BLaER1 (cell line): ENCODE results near the gene PLCH1.

Experiments
- H3K27ac ChIP-seq: shearing (Covaris generic); formaldehyde crosslinking; 2 replicates; pipeline ENCODE4 v1.8.1; 2022
- H3K27me3 ChIP-seq: shearing (Covaris generic); formaldehyde crosslinking; 2 replicates; pipeline ENCODE4 v1.8.1; 2022
- H3K36me3 ChIP-seq: shearing (Covaris generic); formaldehyde crosslinking; 2 replicates; pipeline ENCODE4 v1.8.1; 2022
- H3K4me1 ChIP-seq: shearing (Covaris generic); formaldehyde crosslinking; 2 replicates; pipeline ENCODE4 v1.8.1; 2022
- H3K4me2 ChIP-seq: shearing (Covaris generic); formaldehyde crosslinking; 2 replicates; pipeline ENCODE4 v1.8.1; 2022
- H3K4me3 ChIP-seq: shearing (Covaris generic); formaldehyde crosslinking; 2 replicates; pipeline ENCODE4 v1.8.1; 2022
- H3K9ac ChIP-seq: shearing (Covaris generic); formaldehyde crosslinking; 2 replicates; pipeline ENCODE4 v1.8.1; 2022
- H3K9me3 ChIP-seq: shearing (Covaris generic); formaldehyde crosslinking; 2 replicates; pipeline ENCODE4 v1.8.1; 2022
- H4K20me1 ChIP-seq: shearing (Covaris generic); formaldehyde crosslinking; 2 replicates; pipeline ENCODE4 v1.8.1; 2022
- Cebpa-rat ChIP-seq: shearing (Covaris generic); IDR thresholded peaks from 2 replicates; pipeline ENCODE4 v1.8.1; 2022

The PLCH1 gene

GRCh38 chr3:155382396-155383042, 362.4 kb downstream of the PLCH1 start:
- Histone ChIP-seq H3K9me3 (no peaks in the 10 kb centered on the region), H4K20me1 (no peaks in the 10 kb centered on the region), H3K9ac (no peak overlapping the region), H3K4me2 (no peak overlapping the region), H3K4me3 (no peak overlapping the region), H3K27ac (no peak overlapping the region), H3K36me3 (no peaks in the 10 kb centered on the region), H3K27me3 (no peaks in the 10 kb centered on the region), H3K4me1 (no peaks in the 10 kb centered on the region)
- no peak for TF ChIP-seq Cebpa-rat

GRCh38 chr3:155377847-155378246, 367.0 kb downstream of the PLCH1 start:
- Histone ChIP-seq H3K27ac (no peak overlapping the region), H3K9ac (no peak overlapping the region), H3K36me3 (no peaks in the 10 kb centered on the region), H3K4me3 (no peak overlapping the region), H4K20me1 (no peaks in the 10 kb centered on the region), H3K9me3 (no peaks in the 10 kb centered on the region), H3K4me2 (no peak overlapping the region), H3K27me3 (no peaks in the 10 kb centered on the region), H3K4me1 (0 out of 2 replicates have a peak, but pooled peaks cover 3% of the 10 kb centered on the region)
- TF ChIP-seq Cebpa-rat, result no peak

GRCh38 chr3:155377071-155377470, 367.8 kb downstream of the PLCH1 start:
- Histone ChIP-seq H4K20me1 (no peaks in the 10 kb centered on the region), H3K27ac (no peak overlapping the region), H3K4me1 (peaks cover 10% of the 10 kb centered on the region), H3K36me3 (no peaks in the 10 kb centered on the region), H3K9me3 (no peaks in the 10 kb centered on the region), H3K4me2 (no peak overlapping the region), H3K27me3 (no peaks in the 10 kb centered on the region), H3K9ac (no peak overlapping the region), H3K4me3 (no peak overlapping the region)
- no peak for TF ChIP-seq Cebpa-rat

GRCh38 chr3:155372281-155372680, 372.6 kb downstream of the PLCH1 start:
- H3K9me3 ChIP-seq, result peaks cover 4% of the 10 kb centered on the region; the same call in 1 of the 2 replicates
- TF ChIP-seq Cebpa-rat, result no peak
- H3K9ac ChIP-seq, result no peak overlapping the region
- H3K4me1 ChIP-seq, result peaks cover 58% of the 10 kb centered on the region
- no peaks in the 10 kb centered on the region for H3K36me3 ChIP-seq
- no peaks in the 10 kb centered on the region for H4K20me1 ChIP-seq
- peak overlapping the region; percentile 36 for H3K4me2 ChIP-seq
- no peaks in the 10 kb centered on the region for H3K27me3 ChIP-seq
- H3K4me3 ChIP-seq, result no peak overlapping the region
- H3K27ac ChIP-seq, result no peak overlapping the region

- Histone ChIP-seq H4K20me1 (no peaks in the 10 kb centered on the region), H3K9ac (no peak overlapping the region), H3K4me3 (no peak overlapping the region), H3K36me3 (no peaks in the 10 kb centered on the region), H3K27ac (0 out of 2 replicates have a peak overlapping the region, but pooled peaks have one; percentile 24), H3K9me3 (peaks cover 4% of the 10 kb centered on the region; the same call in 1 of the 2 replicates), H3K27me3 (no peaks in the 10 kb centered on the region), H3K4me1 (peaks cover 67% of the 10 kb centered on the region), H3K4me2 (peak overlapping the region; percentile 44; the same call in 1 of the 2 replicates)
- TF ChIP-seq Cebpa-rat, result no peak
Observed at GRCh38 chr3:155370764-155371503, 373.9 kb downstream of the PLCH1 start.

GRCh38 chr3:155370198-155370597, 374.7 kb downstream of the PLCH1 start:
- TF ChIP-seq Cebpa-rat, result no peak
- peaks cover 8% of the 10 kb centered on the region for H3K9me3 ChIP-seq
- H3K36me3 ChIP-seq, result peaks cover 4% of the 10 kb centered on the region; the same call in 1 of the 2 replicates
- H3K27ac ChIP-seq, result no peak overlapping the region
- H3K27me3 ChIP-seq, result no peaks in the 10 kb centered on the region
- peak overlapping the region; percentile 44; the same call in 1 of the 2 replicates for H3K4me2 ChIP-seq
- H3K9ac ChIP-seq, result no peak overlapping the region
- H3K4me1 ChIP-seq, result peaks cover 67% of the 10 kb centered on the region
- no peaks in the 10 kb centered on the region for H4K20me1 ChIP-seq
- H3K4me3 ChIP-seq, result no peak overlapping the region

- Histone ChIP-seq H3K4me2 (0 out of 2 replicates have a peak overlapping the region, but pooled peaks have one; percentile 63), H3K9ac (no peak overlapping the region), H3K4me1 (peaks cover 67% of the 10 kb centered on the region), H3K27me3 (no peaks in the 10 kb centered on the region), H3K4me3 (no peak overlapping the region), H3K9me3 (peaks cover 13% of the 10 kb centered on the region), H3K36me3 (peaks cover 4% of the 10 kb centered on the region; the same call in 1 of the 2 replicates), H4K20me1 (no peaks in the 10 kb centered on the region), H3K27ac (peak overlapping the region; percentile 83)
- no peak for TF ChIP-seq Cebpa-rat
Observed at GRCh38 chr3:155369735-155370134, 375.1 kb downstream of the PLCH1 start.

- peak overlapping the region; percentile 63 for H3K4me2 ChIP-seq
Observed at GRCh38 chr3:155369244-155369643, 375.6 kb downstream of the PLCH1 start.

GRCh38 chr3:155368786-155369185, 376.1 kb downstream of the PLCH1 start:
- Histone ChIP-seq H3K27ac (peak overlapping the region; percentile 83), H4K20me1 (no peaks in the 10 kb centered on the region), H3K27me3 (no peaks in the 10 kb centered on the region), H3K4me2 (peak overlapping the region; percentile 63), H3K4me1 (peaks cover 76% of the 10 kb centered on the region), H3K9ac (0 out of 2 replicates have a peak overlapping the region, but pooled peaks have one; percentile 6), H3K36me3 (peaks cover 4% of the 10 kb centered on the region; the same call in 1 of the 2 replicates), H3K4me3 (no peak overlapping the region), H3K9me3 (peaks cover 20% of the 10 kb centered on the region)
- TF ChIP-seq Cebpa-rat, result no peak

More at GRCh38 chr3:155369244-155369643, 375.6 kb downstream of the PLCH1 start:
- Histone ChIP-seq H3K9me3 (peaks cover 18% of the 10 kb centered on the region), H3K9ac (no peak overlapping the region), H3K4me3 (no peak overlapping the region), H3K4me1 (peaks cover 71% of the 10 kb centered on the region), H3K27ac (peak overlapping the region; percentile 83), H3K36me3 (peaks cover 4% of the 10 kb centered on the region; the same call in 1 of the 2 replicates), H3K27me3 (no peaks in the 10 kb centered on the region), H4K20me1 (no peaks in the 10 kb centered on the region)
- no peak for TF ChIP-seq Cebpa-rat

- no peaks in the 10 kb centered on the region for H4K20me1 ChIP-seq
- H3K4me1 ChIP-seq, result peaks cover 78% of the 10 kb centered on the region
- peak overlapping the region; percentile 83 for H3K27ac ChIP-seq
- H3K4me2 ChIP-seq, result peak overlapping the region; percentile 63
- peak overlapping the region; percentile 2; the same call in 1 of the 2 replicates for H3K4me3 ChIP-seq
- peak overlapping the region; percentile 31 for H3K9ac ChIP-seq
- no peak for TF ChIP-seq Cebpa-rat
- H3K27me3 ChIP-seq, result no peaks in the 10 kb centered on the region
- peaks cover 4% of the 10 kb centered on the region; the same call in 1 of the 2 replicates for H3K36me3 ChIP-seq
- peaks cover 25% of the 10 kb centered on the region for H3K9me3 ChIP-seq
Observed at GRCh38 chr3:155367506-155367905, 377.4 kb downstream of the PLCH1 start.
